Neural crest cell (in vitro differentiated cells): ENCODE data around the gene YBX2. TPM values are rescaled to one million over a fixed set of nuclear protein-coding genes. Genes with fewer than 3 reads are reported as not detected.

Experiments
- DNase-seq: peaks from one replicate; pipeline ENCODE4 v3.0.0; 2021; ENCODE audit warnings: low read depth, mixed read lengths, low spot score
- H3K27ac Mint-ChIP-seq: one replicate; pipeline ENCODE4 v1.8.0; 2021; ENCODE audit warnings: mild to moderate bottlenecking, mixed read lengths; ENCODE audit not compliant: unreplicated experiment
- H3K27me3 Mint-ChIP-seq: 2 replicates; pipeline ENCODE4 v1.8.0; 2021; ENCODE audit warnings: low read depth, mild to moderate bottlenecking, mixed read lengths
- H3K36me3 Mint-ChIP-seq: 2 replicates; pipeline ENCODE4 v1.8.0; 2021; ENCODE audit warnings: low read depth, mild to moderate bottlenecking, mixed read lengths
- H3K4me1 Mint-ChIP-seq: 2 replicates; pipeline ENCODE4 v1.8.0; 2021; ENCODE audit warnings: mixed read lengths
- H3K4me3 Mint-ChIP-seq: one replicate; pipeline ENCODE4 v1.8.0; 2021; ENCODE audit warnings: mild to moderate bottlenecking, mixed read lengths
- H3K9me3 Mint-ChIP-seq: 2 replicates; pipeline ENCODE4 v1.8.0; 2021; ENCODE audit warnings: mixed read lengths
- CTCF ChIP-seq: fragments of 200-600 bp; sonication (generic); conservative IDR thresholded peaks from 2 replicates; pipeline ENCODE4 v1.5.0; 2021; ENCODE audit warnings: antibody characterized with exemption, mild to moderate bottlenecking
- total RNA-seq: library from RNA; stranded (reverse); gene quantifications from 2 replicates; pipeline ENCODE4 v1.2.1, GENCODE V29; 2021

YBX2 gene
- total RNA-seq, 1 donor from 2014 or later, result 0.54 TPM

GRCh38 chr17:7296189-7296861 is 1.9 kb upstream of the YBX2 start:
- Mint-ChIP-seq H3K4me1 (peaks cover 21% of the 10 kb centered on the region), H3K27ac (no peak overlapping the region), H3K27me3 (peaks cover 63% of the 10 kb centered on the region), H3K4me3 (peak overlapping the region; percentile 44), H3K9me3 (no peaks in the 10 kb centered on the region), H3K36me3 (no peaks in the 10 kb centered on the region)
- peak; percentile 96 for TF ChIP-seq CTCF
- DNase-seq, result peak; percentile 87

- no peak for DNase-seq
- no peaks in the 10 kb centered on the region for H3K36me3 Mint-ChIP-seq
- peaks cover 21% of the 10 kb centered on the region for H3K4me1 Mint-ChIP-seq
- H3K27ac Mint-ChIP-seq, result no peak overlapping the region
- no peak for TF ChIP-seq CTCF
- peaks cover 72% of the 10 kb centered on the region for H3K27me3 Mint-ChIP-seq
- H3K9me3 Mint-ChIP-seq, result no peaks in the 10 kb centered on the region
- H3K4me3 Mint-ChIP-seq, result peak overlapping the region; percentile 76
Observed at GRCh38 chr17:7295230-7296180, 1.1 kb upstream of the YBX2 start.

- TF ChIP-seq CTCF, result no peak
- Mint-ChIP-seq H3K9me3 (no peaks in the 10 kb centered on the region), H3K36me3 (no peaks in the 10 kb centered on the region), H3K4me3 (peak overlapping the region; percentile 52), H3K4me1 (peaks cover 21% of the 10 kb centered on the region), H3K27me3 (peaks cover 74% of the 10 kb centered on the region), H3K27ac (no peak overlapping the region)
- DNase-seq, result no peak
Observed at GRCh38 chr17:7293816-7294613, 424 bp downstream of the YBX2 start.

GRCh38 chr17:7293159-7293558 is 1.3 kb downstream of the YBX2 start:
- H3K4me3 Mint-ChIP-seq, result peak overlapping the region; percentile 52
- H3K9me3 Mint-ChIP-seq, result no peaks in the 10 kb centered on the region
- H3K27ac Mint-ChIP-seq, result no peak overlapping the region
- H3K36me3 Mint-ChIP-seq, result no peaks in the 10 kb centered on the region
- TF ChIP-seq CTCF, result no peak
- peaks cover 70% of the 10 kb centered on the region for H3K27me3 Mint-ChIP-seq
- DNase-seq, result no peak
- peaks cover 21% of the 10 kb centered on the region for H3K4me1 Mint-ChIP-seq

- no peak for DNase-seq
- H3K4me3 Mint-ChIP-seq, result peak overlapping the region; percentile 52
- H3K27ac Mint-ChIP-seq, result no peak overlapping the region
Observed at GRCh38 chr17:7292729-7293128, 1.7 kb downstream of the YBX2 start.

More at GRCh38 chr17:7292729-7293128, 1.7 kb downstream of the YBX2 start:
- TF ChIP-seq CTCF, result no peak
- H3K27me3 Mint-ChIP-seq, result peaks cover 68% of the 10 kb centered on the region
- H3K9me3 Mint-ChIP-seq, result no peaks in the 10 kb centered on the region
- H3K36me3 Mint-ChIP-seq, result no peaks in the 10 kb centered on the region
- H3K4me1 Mint-ChIP-seq, result peaks cover 21% of the 10 kb centered on the region
